Spleen (tissue), 11 donors: Measurements from ENCODE around the gene CEMP1. TPM values are rescaled to one million over a fixed set of nuclear protein-coding genes. Genes with fewer than 3 reads are reported as not detected.
A peak's percentile ranks its signal among the peaks of the same experiment; 100 is the strongest.

Source experiments
- DNase-seq: peaks from one replicate; pipeline ENCODE4 v3.0.0-alpha.2; 2020
- H3K27ac ChIP-seq, 8 donors: fragments of 200-600 bp; sonication (generic) in 7 of 8; 1 replicate in 4 of 8; 2 replicates in 4 of 8; pipeline versions ENCODE4 v1.5.0 to v1.8.0; 2016 to 2021; ENCODE audit warnings: inconsistent platforms in 4 of 8, mild to moderate bottlenecking in 4 of 8, moderate library complexity in 1 of 8
- H3K27me3 ChIP-seq, 7 donors: fragments of 200-600 bp; sonication (generic) in 6 of 7; replicated peaks in 1 of 7; 1 replicate in 4 of 7; 2 replicates in 3 of 7; pipeline versions ENCODE4 v1.5.0 to v1.8.0; 2016 to 2021; ENCODE audit warnings: inconsistent platforms in 3 of 7, mild to moderate bottlenecking in 1 of 7
- H3K36me3 ChIP-seq, 6 donors: fragments of 200-600 bp; sonication (generic) in 5 of 6; 1 replicate in 4 of 6; 2 replicates in 2 of 6; pipeline versions ENCODE4 v1.5.0 to v1.8.0; 2016 to 2021; ENCODE audit warnings: inconsistent platforms in 2 of 6
- H3K4me1 ChIP-seq, 6 donors: fragments of 200-600 bp; sonication (generic) in 5 of 6; 1 replicate in 3 of 6; 2 replicates in 3 of 6; pipeline versions ENCODE4 v1.5.0 to v1.8.0; 2016 to 2021; ENCODE audit warnings: inconsistent platforms in 3 of 6
- H3K4me3 ChIP-seq, 8 donors: fragments of 200-600 bp; sonication (generic) in 7 of 8; 1 replicate in 4 of 8; 2 replicates in 4 of 8; pipeline versions ENCODE4 v1.5.0 to v1.8.0; 2016 to 2021; ENCODE audit warnings: inconsistent platforms in 4 of 8, mild to moderate bottlenecking in 4 of 8, moderate library complexity in 2 of 8
- H3K9me3 ChIP-seq, 8 donors: fragments of 200-600 bp; sonication (generic) in 7 of 8; 1 replicate in 4 of 8; 2 replicates in 4 of 8; pipeline versions ENCODE4 v1.5.0 to v1.8.0; 2016 to 2021; ENCODE audit warnings: inconsistent platforms in 4 of 8
- POLR2A ChIP-seq, 3 donors: fragments of 450-650 bp; IDR thresholded peaks; one replicate each; pipeline ENCODE4 v1.5.1; 2017; ENCODE audit warnings: antibody characterized with exemption in 3 of 3, mild to moderate bottlenecking in 1 of 3
- POLR2AphosphoS5 ChIP-seq, 3 donors: sonication (generic); formaldehyde crosslinking; IDR thresholded peaks; one replicate each; pipeline ENCODE4 v1.5.1; 2017; ENCODE audit warnings: antibody characterized with exemption in 3 of 3
- whole genome bisulfite sequencing, 5 donors: extraction: QIAGEN DNeasy Blood & Tissue Kit in 3 of 5; methylation state at CpG; one replicate each; pipeline versions ENCODE4 v1.1.5 to v1.1.7; 2013 to 2018; 5-methylcytosine and 5-hydroxymethylcytosine counted together
- intact Hi-C: fragments of 100-400 bp; cut with DNase I; formaldehyde crosslinking; loops from one replicate; pipeline ENCODE4 v1.15.0; 2023; ENCODE audit warnings: low total_unique reads
- polyA plus RNA-seq, 3 donors: library from polyadenylated mRNA; stranded (reverse); fragments of 200-250 nt; gene quantifications; one replicate each; pipeline ENCODE4 v1.2.1, GENCODE V29; 2013
- total RNA-seq, 7 donors: library from RNA; depleted of rRNA in 3 of 7; stranded (reverse); fragments of >200 nt in 3 of 7; fragmentation: NEBNext Ultra II Directional in 4 of 7; extraction: Animal tissue kit (Norgen Biotek cat#: 25700) in 4 of 7; gene quantifications; one replicate each; pipeline versions ENCODE4 v1.1.0 to v1.2.1, GENCODE V29; 2016 to 2021
- TF ChIP-seq, protein P1 (sequence below), 11 experiments: fragments of 200-600 bp in 7 of 11; fragments of 450-650 bp in 4 of 11; sonication (generic) in 4 of 11; IDR thresholded peaks in 8 of 11; conservative IDR thresholded peaks in 3 of 11; 1 replicate in 7 of 11; 2 replicates in 4 of 11; pipeline versions ENCODE4 v1.4.0 to v1.8.0; 2016 to 2021; ENCODE audit warnings: antibody characterized with exemption in 11 of 11, inconsistent platforms in 4 of 11, mild to moderate bottlenecking in 1 of 11
- donor health status: healthy with polysubstance abuse.
- donor health status: DM: no; HTN: no; CAD: no; lungs with moderate emphysema.
- donor health status: DM: no; HTN: no; CAD: no.
- donor health status: Bipolar disorder and iron deficiency.
- donor health status: healthy.
- donor health status: DM: no; HTN: no; CAD: no.
- donor health status: DM: yes; HTN: yes; CAD: no.

Gene CEMP1
- total and polyA plus RNA-seq, 10 donors, result 0.37 to 1.5 (median 0.74) TPM; not detected in 5

DNA sequence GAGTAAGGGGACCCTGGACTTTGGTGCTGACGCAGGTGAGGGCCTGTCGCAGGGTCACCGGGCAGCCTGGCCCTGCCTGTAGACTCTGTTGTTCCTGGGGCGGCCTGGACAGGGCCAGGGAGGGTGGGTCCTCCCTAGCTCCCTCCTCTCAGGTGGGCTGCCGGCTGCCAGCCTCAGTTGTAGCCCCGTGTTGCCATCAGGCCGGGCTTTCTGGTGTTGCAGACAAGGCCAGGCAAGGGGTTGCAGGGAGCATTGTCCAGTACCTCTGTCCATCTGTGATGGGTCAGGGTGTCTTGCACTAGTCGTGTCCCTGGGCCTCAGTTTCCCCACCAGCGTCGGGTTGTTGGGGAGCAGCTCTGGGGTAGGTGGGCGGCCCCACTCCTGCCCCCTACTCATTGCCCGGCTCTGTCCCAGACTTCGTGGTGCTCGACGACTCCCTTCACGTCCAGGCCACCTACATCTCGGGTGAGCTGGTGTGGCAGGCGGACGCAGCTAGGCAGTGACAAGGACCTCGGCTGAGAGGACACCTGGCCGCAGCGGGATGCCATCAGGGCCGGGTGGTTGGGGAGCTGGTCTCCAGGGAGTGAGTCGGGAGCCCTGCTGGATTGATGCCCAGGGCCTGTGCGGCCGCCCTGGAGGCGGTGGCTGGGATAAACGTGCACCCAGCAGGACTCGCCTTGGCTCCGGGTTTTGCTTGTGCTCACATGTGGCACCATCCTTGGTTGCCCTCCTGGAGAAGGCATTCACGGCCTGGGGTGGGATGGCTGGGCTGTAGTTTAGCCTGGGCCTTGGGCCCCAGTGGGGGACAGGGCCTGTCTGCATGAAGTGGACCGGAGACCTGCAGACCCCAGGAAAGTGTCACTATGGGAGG is 1.9 kb downstream of the CEMP1 start:
- H3K27ac ChIP-seq, result no peak overlapping the region
- DNase-seq, result peak; percentile 81
- H3K4me1 ChIP-seq, result peaks cover 5 to 76% (median 30%) of the 10 kb centered on the region in 6 donors
- H3K4me3 ChIP-seq, result no peak overlapping the region
- H3K9me3 ChIP-seq, result no peaks in the 10 kb centered on the region
- H3K27me3 ChIP-seq, result no peaks in the 10 kb centered on the region
- H3K36me3 ChIP-seq, result peaks cover 0 to 65% (median 49%) of the 10 kb centered on the region in 6 donors
- WGBS, 5 donors, result 89 to 97% (median 92%) methylated on average over 17 to 32 of the region's 32 CpGs
- intact Hi-C loops, result no loop called here
- TF ChIP-seq POLR2AphosphoS5 (IDR thresholded peaks at IDR 0.05) (no peak), POLR2A (IDR thresholded peaks at IDR 0.05) (no peak)
- TF ChIP-seq, protein P1, sequence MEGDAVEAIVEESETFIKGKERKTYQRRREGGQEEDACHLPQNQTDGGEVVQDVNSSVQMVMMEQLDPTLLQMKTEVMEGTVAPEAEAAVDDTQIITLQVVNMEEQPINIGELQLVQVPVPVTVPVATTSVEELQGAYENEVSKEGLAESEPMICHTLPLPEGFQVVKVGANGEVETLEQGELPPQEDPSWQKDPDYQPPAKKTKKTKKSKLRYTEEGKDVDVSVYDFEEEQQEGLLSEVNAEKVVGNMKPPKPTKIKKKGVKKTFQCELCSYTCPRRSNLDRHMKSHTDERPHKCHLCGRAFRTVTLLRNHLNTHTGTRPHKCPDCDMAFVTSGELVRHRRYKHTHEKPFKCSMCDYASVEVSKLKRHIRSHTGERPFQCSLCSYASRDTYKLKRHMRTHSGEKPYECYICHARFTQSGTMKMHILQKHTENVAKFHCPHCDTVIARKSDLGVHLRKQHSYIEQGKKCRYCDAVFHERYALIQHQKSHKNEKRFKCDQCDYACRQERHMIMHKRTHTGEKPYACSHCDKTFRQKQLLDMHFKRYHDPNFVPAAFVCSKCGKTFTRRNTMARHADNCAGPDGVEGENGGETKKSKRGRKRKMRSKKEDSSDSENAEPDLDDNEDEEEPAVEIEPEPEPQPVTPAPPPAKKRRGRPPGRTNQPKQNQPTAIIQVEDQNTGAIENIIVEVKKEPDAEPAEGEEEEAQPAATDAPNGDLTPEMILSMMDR (IDR thresholded peaks at IDR 0.05 in 8 of 11, conservative IDR thresholded peaks at IDR 0.05 in 3 of 11), result no peak

DNA sequence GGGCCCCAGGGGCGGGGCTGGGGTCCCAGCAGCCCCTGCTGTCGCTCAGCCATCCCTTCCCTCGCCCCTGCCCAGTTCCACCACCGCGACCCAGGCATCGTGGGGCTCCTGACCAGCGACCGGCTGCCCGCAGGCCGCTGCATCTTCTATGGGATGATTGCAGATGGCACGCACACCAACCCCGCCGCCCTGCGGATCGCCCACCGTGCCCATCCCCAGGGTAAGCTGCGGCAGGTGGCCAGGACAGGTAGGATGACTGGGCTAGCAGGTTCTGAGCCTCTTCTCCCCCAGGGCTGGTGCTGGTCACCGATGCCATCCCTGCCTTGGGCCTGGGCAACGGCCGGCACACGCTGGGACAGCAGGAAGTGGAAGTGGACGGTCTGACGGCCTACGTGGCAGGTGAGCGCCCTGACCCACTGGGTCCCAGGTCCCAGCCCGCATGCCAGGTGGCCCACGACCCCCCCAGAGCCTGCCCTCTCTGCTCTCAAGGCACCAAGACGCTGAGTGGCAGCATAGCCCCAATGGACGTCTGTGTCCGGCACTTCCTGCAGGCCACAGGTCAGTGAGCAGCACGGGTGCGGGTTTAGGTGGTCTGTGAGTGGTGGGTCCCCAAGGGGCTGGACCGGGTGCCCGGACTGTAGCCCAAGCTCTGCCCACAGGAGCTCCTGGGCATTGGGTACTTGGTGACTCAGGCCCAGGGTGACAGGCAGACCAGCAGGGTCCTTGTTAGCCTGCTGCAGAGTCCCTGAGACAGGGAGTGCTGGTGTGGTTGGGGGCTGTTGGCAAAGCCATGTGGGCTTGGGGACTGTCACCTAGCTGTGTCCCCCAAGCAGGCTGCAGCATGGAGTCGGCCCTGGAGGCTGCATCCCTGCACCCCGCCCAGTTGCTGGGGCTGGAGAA is 2.8 kb downstream of the CEMP1 start:
- no peak overlapping the region for H3K27ac ChIP-seq
- TF ChIP-seq POLR2AphosphoS5 (IDR thresholded peaks at IDR 0.05), result peak in 1 of 3 donors; percentile 46
- TF ChIP-seq, protein P1 (IDR thresholded peaks at IDR 0.05 in 8 of 11, conservative IDR thresholded peaks at IDR 0.05 in 3 of 11), result no peak
- peaks cover 5 to 76% (median 26%) of the 10 kb centered on the region in 6 donors for H3K4me1 ChIP-seq
- intact Hi-C loops, result no loop called here
- 93 to 98% (median 94%) methylated on average over 9 to 36 of the region's 36 CpGs for WGBS, 5 donors
- no peaks in the 10 kb centered on the region for H3K9me3 ChIP-seq
- peaks cover 0 to 74% (median 58%) of the 10 kb centered on the region in 6 donors for H3K36me3 ChIP-seq
- peak; percentile 78 for DNase-seq
- no peaks in the 10 kb centered on the region for H3K27me3 ChIP-seq
- no peak overlapping the region for H3K4me3 ChIP-seq

DNA sequence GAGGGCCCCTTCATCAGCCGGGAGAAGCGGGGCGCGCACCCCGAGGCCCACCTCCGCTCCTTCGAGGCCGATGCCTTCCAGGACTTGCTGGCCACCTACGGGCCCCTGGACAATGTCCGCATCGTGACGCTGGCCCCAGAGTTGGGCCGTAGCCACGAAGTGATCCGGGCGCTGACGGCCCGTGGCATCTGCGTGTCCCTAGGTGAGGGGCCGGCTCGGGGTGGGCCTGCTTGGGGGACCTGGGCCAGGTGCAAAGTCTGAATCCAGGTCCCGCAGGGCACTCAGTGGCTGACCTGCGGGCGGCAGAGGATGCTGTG is 3.5 kb downstream of the CEMP1 start:
- no peaks in the 10 kb centered on the region for H3K27me3 ChIP-seq
- peak; percentile 82 for DNase-seq
- intact Hi-C loops, result no loop called here
- peaks cover 0 to 81% (median 63%) of the 10 kb centered on the region in 6 donors for H3K36me3 ChIP-seq
- TF ChIP-seq POLR2AphosphoS5 (IDR thresholded peaks at IDR 0.05), result peak in 1 of 3 donors; percentile 4
- TF ChIP-seq, protein P1 (IDR thresholded peaks at IDR 0.05 in 8 of 11, conservative IDR thresholded peaks at IDR 0.05 in 3 of 11), result no peak
- H3K4me1 ChIP-seq, result peaks cover 5 to 73% (median 23%) of the 10 kb centered on the region in 6 donors
- 96 to 99% (median 96%) methylated on average over 12 to 24 of the region's 24 CpGs for WGBS, 5 donors
- H3K9me3 ChIP-seq, result no peaks in the 10 kb centered on the region
- no peak overlapping the region for H3K4me3 ChIP-seq
- no peak overlapping the region for H3K27ac ChIP-seq
